Hepatocyte (in vitro differentiated cells): ENCODE measurements around the gene GJB3.

Source experiments
- EZH2phosphoT487 ChIP-seq: fragments of 200-600 bp; sonication (generic); IDR thresholded peaks from one replicate; pipeline ENCODE4 v1.6.1; 2018; ENCODE audit warnings: antibody characterized with exemption, mild to moderate bottlenecking, low read depth, moderate library complexity; ENCODE audit not compliant: unreplicated experiment, severe bottlenecking
- TF ChIP-seq, protein P1 (sequence below): fragments of 200-600 bp; sonication (generic); IDR thresholded peaks from 2 replicates; pipeline ENCODE4 v1.5.1; 2016; ENCODE audit warnings: antibody characterized with exemption, mild to moderate bottlenecking; ENCODE audit not compliant: poor library complexity

DNA sequence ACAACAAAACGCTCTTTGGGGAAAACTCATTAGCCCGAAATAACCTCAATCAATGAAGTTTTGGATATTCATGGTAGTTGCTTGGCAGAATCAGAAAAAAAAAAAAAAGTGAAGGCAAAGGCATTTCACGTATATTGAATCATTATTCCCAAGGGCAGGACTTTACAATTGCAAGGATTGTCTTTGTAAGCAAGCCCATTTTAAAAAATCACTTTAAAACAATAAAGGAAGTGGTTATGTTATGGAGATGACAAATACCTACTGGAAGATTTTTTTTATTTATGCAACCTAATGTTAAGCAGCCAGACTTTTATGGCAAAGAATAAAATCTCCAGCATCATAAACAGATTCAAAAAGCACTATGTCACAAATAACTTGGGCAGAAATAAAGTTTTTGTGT lies 12.2 kb upstream of the GJB3 start:
- TF ChIP-seq, protein P1, sequence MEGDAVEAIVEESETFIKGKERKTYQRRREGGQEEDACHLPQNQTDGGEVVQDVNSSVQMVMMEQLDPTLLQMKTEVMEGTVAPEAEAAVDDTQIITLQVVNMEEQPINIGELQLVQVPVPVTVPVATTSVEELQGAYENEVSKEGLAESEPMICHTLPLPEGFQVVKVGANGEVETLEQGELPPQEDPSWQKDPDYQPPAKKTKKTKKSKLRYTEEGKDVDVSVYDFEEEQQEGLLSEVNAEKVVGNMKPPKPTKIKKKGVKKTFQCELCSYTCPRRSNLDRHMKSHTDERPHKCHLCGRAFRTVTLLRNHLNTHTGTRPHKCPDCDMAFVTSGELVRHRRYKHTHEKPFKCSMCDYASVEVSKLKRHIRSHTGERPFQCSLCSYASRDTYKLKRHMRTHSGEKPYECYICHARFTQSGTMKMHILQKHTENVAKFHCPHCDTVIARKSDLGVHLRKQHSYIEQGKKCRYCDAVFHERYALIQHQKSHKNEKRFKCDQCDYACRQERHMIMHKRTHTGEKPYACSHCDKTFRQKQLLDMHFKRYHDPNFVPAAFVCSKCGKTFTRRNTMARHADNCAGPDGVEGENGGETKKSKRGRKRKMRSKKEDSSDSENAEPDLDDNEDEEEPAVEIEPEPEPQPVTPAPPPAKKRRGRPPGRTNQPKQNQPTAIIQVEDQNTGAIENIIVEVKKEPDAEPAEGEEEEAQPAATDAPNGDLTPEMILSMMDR, result no peak
- no peak for TF ChIP-seq EZH2phosphoT487
